Stimulated activated CD4-positive, alpha-beta T cell treated with anti-CD3 and anti-CD28 coated beads, Interleukin-15, amount 100 ng/mL, for 48 hours (primary cell): ENCODE results near the gene HCRTR1.

Source experiments
- DNase-seq, 2 donors: peaks; one replicate each; pipeline ENCODE4 v3.0.0-alpha.2; 2020; ENCODE audit warnings: low read depth in 2 of 2

Gene HCRTR1

DNA sequence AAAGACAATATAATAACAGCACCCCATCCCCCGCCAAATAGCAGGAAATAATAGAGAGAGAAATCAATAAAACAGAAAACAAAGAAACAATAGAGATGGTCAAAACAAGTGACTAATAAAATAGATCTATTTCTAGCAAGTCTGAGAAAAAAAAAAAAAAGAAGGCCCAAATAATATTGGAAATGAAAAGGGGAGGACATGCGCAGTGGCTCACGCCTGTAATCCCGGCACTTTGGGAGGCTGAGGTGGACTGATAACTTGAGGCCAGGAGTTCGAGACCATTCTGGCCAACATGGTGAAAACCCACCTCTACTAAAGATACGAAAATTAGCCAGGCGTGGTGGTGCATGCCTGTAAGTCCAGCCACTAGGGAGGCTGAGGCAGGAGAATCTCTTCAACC is 18.5 kb upstream of the HCRTR1 start:
- DNase-seq = no peak

DNA sequence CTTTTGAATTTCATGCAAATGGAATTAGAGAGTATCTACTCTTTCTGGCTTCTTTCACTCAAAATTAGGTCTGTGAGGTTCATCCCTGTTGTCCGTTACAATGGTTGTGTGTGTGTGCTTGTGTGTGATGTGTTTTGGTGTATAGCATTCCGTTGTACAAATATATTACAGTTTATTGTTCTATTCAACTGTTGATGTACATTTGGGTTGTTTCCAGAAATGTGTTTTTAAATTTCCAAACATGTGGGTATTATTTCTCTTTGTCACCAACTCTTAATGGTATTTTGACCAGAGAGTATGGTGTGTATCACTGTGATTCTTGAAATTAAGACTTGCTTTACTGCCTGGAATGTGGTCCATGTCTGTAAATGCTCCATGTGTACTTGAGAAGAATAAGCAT is 16.8 kb upstream of the HCRTR1 start:
- DNase-seq = no peak

DNA sequence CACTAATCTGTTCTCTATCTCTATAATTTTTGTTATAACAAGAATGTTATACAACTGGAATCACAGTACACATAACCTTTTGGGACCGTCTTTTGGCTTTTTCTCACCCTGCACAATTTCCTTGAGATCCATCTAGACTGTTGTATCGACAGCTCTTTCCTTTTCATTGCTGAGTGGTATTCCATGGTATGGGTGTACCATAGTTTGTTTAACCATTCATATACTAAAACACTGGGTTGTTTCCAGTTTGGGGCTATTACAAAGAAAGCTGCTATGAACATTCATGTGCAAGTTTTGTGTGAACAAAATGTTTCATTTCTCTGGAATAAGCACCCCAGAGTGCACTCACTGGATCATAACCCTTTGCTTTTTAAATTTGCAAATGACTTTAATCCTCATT is 15.4 kb upstream of the HCRTR1 start:
- no peak for DNase-seq

DNA sequence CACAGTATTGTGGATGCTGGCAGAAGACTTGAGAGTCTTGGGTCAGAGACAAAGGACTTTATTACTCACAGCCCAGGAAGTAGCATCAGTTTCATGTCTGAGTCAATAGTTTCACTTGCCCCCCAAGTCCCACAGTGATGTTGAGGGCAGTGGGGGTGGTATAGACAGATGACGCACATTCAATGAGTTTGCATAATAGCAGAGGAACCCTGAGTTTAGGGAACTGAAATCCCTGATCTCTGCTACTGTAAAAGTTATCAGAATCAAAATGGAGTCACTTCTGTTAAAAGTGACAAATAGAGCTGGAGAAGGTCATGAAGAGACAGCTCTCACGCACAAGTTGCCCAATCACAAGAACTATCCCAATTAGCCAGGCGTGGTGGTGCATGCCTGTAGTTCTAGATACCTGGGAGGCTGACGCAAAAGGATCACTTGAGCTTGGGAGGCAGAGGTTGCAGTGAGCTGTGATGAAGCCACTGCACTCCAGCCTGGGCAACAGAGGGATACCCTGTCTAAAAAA is 11.5 kb upstream of the HCRTR1 start:
- peak; percentile 12 to 29 for DNase-seq

DNA sequence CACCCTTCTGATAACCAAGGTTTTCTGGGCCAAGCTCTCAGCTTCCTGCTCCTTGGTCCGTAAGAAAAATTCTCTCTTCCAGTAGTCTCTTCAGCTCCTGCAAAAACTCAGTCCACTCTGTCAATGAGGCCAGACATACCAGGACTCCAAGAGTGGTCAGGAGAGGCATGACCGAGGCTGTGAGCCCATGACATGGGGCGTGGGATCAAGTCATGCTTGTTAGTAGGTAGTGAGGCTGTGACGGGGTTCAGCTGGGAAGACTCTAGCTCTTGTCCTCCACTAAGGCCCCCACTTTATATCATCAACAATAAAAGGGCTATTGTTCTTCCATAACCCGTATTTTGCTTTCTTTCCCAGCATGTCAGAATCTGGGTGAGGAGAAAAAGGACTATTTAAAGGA is 10.1 kb upstream of the HCRTR1 start:
- no peak for DNase-seq

DNA sequence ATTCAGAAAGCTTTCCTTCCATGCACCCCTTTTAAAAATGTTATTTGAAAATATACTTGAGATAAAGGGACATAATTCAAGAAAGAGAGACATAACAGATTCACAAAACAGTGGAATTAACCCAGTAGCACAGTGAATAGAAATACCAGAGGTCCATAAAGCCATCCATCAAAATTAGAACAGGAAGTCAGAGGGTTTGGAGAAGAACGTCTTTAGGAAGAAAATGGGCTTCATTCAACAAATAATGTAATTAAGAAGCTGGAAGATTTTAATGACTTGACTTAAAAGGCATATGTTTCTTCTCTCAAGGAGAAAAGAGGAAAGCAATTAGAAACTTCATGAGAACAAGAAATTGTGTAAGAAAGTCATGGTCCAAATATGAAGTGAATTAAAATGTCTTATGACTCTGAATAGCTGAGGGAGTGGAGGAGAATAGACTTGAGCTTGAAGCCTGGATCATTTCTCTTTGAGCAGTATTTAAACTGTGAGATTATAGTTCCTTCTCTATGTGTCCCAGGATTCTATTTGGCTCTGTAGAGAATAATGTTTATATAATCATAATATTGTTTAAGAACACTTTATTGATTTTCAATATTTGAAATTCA is 7.9 kb upstream of the HCRTR1 start:
- DNase-seq = no peak

DNA sequence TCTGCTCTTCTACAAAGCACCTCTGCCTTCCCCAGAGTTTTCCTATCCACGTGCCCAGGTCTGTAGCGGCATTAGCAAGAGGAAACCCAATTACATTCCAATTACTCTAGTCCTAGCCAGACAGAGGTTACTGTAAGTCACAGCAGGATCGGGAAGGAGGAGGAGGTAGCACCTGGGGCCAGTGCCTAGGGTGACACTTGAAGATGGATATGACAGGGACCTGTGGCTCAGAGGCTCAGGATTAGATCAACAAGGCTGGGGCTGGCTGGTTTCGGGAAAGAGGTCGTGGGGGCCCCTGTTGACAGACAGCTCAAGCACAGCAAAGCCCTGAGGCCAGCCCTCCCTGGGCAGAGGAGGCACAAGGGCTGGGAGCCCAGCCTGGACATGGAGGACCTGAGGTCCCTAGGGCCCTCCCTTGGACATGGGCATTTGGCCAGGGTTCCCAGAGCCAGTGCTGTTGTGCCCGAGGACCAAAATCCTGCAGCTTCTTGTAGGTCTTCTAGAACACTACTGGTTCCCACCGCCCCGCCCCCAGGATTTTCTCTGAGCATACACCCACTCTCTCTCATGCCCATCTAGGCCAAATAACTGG is 3.0 kb upstream of the HCRTR1 start:
- no peak for DNase-seq

DNA sequence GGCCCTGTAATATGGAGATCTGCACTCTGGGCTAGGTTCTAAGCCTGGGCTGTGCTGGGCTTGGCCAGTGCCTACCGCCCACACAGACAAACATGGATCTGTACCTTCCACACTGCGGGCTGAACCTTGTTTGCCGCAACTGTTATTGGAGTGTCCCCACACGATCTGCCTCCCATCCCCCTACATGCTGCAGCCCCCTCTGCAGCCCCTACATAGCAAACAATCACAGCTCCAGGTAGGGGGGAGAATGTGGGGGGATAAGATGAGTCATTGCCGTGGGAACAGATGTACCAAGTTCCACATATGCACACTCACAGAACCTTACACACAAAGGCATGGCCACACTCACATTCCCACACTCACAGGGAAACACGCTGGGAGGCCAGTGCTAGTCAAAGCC is 2.1 kb upstream of the HCRTR1 start:
- no peak for DNase-seq

DNA sequence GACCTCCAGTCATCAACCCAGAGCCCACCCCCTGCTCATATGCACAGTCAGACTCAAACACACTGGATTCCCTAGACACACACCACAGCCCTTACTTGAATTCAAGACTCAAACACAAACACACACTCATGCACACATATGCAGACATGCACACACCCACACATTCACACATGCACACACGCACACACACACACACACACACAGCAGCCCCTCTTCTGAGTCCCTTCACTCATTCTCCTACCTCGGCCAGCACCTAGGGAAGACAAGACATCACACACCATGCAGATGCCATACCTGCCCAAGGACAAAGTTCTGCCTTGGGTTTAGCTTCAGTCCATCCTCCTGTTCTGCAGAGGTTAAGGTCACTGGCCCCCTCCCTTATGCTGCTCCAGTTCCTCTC is 1.6 kb upstream of the HCRTR1 start:
- DNase-seq = no peak

DNA sequence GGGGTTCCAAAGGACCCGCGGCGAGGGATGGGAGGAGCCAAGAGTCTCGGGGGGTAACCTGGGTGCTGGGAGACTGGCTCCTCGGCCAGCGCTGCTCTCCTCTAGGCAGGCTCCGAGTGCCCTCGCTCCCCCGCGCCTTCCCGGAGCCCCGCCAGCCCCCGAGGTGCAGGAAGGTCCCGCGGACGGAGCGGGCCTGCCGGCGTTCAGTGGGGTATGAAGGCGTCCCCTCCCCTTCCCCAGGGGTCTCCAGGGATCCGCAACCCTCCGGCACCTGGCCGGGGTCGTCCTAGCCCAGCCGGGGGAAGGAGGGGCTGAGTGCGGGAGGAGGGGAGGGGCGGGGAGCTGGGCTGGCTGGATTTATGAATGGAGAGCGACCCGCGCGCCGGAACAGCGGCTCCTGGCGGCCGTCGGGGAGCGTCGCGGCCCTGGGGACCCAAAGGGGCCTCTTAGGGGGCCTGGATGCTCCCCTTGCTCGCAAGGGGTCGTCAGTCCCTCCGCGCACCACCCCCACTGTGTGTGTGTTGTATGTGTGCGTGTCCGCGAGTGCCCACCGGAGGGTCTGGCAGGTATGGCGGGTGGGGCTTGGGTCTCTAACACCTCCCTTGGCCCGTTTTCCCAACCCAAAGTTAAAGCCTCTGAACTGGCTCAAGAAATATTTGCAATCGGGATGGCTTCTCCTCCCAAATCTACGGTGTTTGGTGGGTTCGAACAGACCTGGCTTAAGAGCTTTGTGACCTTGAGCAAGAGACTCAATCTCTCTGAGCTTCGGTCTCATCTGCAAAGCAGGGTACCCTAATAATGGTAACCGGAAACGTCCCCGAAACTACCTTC is 642 bp downstream of the HCRTR1 start:
- DNase-seq = peak in 1 of 2 donors; percentile 23

DNA sequence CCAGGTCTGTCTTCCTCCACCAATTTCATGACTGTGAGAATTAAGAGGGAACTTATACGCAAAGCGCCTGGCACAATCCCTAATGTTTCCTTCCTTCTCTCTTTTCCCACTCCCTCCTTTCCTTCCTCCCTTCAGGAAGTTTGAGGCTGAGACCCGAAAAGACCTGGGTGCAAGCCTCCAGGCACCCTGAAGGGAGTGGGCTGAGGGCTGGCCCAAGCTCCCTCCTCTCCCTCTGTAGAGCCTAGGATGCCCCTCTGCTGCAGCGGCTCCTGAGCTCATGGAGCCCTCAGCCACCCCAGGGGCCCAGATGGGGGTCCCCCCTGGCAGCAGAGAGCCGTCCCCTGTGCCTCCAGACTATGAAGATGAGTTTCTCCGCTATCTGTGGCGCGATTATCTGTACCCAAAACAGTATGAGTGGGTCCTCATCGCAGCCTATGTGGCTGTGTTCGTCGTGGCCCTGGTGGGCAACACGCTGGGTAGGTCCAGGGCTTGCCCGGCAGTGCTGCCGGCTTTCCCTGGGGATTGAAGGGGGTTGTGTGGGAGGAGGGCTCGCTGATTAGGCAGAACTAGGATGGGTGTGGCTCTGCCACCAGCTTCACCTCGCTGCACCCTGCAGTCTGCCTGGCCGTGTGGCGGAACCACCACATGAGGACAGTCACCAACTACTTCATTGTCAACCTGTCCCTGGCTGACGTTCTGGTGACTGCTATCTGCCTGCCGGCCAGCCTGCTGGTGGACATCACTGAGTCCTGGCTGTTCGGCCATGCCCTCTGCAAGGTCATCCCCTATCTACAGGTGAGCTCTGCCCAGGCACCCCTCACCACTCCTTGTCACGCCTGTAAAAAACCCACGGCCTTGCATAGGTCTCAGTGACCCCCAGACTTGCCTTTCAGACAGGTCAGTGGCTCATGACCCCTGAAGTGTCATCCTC is 1.7 kb downstream of the HCRTR1 start:
- no peak for DNase-seq

DNA sequence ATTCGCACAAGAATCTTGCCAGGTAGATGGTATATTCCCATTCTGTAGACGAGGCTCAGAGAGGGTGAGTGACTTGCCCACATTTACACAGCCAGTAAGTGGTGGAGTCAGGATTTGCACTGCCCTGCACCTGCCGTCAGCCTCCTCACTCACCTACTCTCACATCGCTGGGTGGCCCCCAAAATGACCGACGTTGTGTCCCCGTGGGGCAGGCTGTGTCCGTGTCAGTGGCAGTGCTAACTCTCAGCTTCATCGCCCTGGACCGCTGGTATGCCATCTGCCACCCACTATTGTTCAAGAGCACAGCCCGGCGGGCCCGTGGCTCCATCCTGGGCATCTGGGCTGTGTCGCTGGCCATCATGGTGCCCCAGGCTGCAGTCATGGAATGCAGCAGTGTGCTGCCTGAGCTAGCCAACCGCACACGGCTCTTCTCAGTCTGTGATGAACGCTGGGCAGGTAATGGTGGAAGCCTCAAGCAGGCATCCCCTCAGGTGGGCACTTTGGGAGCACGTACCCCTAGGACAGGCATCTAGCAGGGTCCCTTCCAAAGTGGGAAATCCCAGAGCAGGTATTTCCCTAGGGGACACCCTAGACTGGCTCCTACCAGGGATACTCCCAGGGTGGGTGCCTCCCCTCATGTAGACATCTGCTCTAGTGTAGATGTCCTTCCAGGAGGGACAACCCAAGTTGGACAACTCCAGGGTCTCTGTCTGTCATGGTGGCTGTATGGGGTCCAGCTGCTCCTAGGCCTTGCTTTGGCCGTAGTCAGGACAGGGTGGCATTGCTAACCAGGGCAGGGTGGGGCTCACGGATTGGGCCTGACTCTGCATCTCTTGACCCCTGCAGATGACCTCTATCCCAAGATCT is 3.4 kb downstream of the HCRTR1 start:
- no peak for DNase-seq

DNA sequence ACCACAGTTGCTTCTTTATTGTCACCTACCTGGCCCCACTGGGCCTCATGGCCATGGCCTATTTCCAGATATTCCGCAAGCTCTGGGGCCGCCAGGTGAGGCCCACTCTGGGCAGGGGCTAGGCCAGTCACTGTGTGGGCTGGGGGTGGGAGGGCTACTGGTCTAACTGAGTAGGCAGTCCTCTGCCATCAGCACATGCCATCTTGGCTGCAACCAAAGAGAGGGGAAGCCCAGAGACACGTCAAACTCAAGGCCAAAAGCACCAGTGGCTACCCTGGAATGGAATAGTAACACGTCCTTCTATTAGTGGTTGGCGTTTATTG is 4.0 kb downstream of the HCRTR1 start:
- no peak for DNase-seq

DNA sequence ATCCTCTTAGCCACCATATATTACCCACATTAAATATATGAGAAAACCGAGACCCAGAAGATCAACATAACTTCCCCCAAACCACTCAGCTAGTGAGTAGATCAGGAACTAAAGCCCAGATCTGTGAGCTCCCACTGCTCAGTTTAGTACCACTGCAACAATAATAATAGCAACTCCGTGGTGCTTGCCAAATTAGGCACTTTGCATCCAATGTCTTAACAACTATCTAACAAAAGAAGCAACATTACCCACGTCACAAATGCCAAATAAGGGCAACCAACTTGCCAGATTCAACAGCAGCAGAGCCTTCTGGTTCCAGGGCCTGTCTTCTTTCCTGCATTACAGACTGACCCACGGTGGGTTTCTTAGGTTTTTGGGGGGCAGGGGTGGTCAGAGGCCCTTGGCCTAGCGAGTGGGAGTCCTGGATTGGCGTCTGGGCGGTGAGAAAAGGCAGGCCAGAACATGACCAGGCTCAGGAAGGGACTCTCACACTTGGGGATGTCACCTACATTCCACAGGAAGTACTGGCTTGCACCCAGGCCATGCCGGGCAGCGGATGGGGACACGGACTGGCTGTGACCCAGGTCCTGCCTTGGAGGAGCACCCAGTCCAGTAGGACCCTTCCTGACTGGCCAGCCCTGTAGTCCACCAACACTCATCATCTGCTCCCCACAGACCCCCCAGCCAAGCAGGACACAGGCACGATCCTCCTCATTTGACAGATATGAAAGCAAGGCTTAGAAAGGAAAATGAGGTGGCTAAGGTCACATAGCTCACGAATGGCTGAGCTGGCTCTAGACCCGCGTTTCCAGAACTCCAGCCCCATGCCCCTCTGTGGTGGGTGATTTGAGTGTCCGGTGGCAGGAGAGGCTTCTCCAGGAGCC is 4.6 kb downstream of the HCRTR1 start:
- no peak for DNase-seq

DNA sequence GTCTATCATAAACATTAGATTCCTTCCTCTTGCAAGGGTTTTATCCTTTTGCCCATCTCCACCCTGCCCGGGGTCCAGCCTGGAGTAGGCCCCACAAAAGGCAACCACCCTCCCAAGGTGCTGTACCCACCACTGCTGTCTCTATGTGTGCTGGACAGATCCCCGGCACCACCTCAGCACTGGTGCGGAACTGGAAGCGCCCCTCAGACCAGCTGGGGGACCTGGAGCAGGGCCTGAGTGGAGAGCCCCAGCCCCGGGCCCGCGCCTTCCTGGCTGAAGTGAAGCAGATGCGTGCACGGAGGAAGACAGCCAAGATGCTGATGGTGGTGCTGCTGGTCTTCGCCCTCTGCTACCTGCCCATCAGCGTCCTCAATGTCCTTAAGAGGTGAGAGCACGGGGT is 5.9 kb downstream of the HCRTR1 start:
- no peak for DNase-seq

DNA sequence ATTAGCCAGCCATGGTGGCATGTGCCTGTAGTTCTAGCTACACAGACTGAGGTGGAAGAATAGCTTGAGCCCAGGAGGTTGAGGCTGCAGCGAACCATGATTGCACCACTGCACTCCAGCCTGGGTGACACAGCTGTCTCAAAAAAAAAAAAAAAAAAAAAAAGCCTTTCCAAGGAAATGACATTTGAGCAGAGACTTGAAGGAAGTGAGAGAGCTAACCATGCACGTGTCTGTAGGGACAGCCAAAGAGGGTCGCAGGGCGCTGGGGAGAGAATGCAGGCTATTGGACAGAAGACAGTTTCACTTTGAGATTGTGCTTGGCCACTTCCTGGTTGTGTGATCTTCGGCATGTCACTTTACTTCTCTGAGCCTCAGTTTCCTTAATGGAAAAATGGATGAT is 6.8 kb downstream of the HCRTR1 start:
- DNase-seq = no peak

DNA sequence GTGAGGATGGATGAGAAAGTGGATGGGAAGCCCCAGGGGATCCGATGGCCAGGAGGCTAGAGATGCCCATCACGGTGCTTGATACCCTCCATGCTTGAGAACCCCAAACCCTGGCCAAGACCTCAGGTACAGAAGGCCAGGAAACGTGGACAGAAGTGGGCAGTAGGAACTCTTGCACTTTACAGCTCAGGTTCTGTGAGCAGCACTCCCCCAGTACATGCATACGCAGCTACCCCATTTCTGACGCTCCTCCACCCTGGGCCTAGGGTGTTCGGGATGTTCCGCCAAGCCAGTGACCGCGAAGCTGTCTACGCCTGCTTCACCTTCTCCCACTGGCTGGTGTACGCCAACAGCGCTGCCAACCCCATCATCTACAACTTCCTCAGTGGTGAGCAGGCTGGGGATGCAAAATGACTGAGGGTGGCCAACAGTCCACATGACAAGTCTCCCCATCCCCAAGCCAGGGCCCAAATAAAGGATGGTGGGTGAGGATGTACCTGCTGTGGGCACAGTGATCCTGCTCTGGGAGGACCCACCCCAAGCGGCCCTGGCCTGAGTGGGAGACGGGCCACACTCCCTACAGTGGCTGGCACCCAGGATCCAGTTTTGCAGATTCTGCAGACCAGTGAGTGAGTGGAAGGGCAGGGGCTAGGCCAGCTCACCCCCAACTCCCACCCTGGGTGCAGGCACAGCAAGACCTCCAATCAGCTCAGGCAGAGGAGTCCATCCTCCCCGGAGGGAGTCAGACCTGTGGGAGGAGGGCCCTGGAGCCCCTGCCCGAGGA is 7.4 kb downstream of the HCRTR1 start:
- no peak for DNase-seq

DNA sequence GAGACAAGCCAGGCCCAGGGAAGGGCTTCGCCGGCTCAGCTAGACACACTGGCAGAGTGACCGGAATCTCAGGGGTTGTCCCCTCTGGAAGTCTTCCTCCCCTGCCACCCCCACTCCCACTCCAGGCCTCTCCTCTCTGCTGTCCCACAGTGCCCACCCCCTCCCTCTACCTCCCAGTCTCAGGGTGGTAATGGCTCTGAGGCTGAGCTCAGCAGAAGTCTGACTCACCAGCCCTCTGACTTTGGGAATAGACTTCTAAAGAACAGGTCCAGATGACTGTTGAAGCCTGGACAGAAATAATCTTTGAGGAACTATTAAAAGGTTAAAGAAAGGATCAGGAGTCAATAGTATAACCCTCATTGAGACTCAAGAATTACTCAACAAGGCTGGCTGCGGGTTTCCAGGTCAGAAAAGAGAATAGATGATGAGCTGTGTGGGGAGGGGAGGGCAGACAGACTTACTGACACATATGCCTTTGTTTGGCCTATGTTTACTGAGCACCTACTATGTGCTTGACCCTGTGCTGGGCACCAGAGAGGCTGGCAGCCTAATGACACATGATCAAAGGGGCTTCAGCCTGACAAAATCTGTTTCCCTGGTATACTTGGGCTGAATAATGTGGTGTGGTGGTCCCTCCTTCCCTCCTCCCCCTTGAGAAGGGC is 8.2 kb downstream of the HCRTR1 start:
- DNase-seq = no peak
